ENCODE measurements around the gene PWP1. TPM values are rescaled to one million over a fixed set of nuclear protein-coding genes. Genes with fewer than 3 reads are reported as not detected.
"Not testable (repeated sequence)": the region's sequence is repeated elsewhere in the genome, so short reads cannot be mapped to it uniquely, and the experiment has no call there.

The PWP1 gene
- total RNA-seq, 1 experiment from 2014 or later: 50.2 TPM

DNA sequence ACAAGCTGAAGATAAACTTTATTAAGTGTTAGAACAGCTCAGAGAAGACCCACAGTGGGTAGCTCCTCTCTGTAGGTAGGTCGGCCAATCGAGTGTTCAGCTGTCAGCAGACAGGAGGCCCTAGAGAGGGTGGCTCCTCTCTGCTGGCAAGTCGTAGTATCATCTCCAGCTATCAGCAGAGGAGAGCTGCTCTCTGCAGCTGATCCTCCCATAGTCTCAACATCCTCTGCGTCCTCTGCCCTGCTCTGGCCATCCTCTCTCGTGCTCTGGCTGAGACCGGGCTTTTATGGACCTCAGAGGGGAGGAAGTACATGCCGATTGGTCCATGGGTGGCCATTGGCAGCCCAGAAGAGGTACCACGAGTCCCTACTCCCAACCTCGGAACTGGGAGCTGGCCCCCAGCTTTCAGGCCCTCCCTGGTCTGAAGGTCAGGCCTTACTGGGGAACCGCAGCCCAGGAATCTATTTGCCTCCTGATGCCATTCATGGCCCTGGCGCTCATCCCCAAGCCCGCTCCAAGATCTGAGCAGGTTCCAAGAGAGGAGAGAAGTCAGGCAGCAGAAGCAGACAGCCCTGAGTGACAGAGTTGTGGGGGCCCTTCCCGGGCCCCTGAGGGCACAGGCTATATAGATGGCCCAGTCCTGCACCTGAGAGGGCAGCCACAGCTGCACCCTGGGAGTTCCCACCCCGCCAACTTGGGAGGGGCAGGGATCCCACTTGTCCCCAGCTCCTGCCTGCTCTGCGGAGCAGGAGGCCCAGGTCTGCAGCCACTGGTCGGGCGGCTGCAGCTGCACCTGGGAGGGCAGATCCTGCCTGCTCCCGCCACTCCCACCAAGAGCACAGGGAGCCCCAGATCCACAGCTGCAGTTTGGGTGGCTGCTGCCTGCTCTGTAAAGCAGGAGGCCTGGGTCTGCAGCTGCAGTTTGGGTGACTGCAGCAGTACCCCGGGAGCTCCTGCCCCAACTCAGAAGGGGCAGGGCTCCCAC is 3.5 kb upstream of the PWP1 start:
- Histone ChIP-seq H3K4me3 (no peak overlapping the region), H3K36me3 (no peaks in the 10 kb centered on the region), H3K27me3 (0 out of 2 replicates have a peak, but pooled peaks cover 7% of the 10 kb centered on the region), H3K9me3 (replicated peaks) (no peaks in the 10 kb centered on the region), H3K4me1 (peaks cover 12% of the 10 kb centered on the region), H3K27ac (no peak overlapping the region)
- no peak for DNase-seq

DNA sequence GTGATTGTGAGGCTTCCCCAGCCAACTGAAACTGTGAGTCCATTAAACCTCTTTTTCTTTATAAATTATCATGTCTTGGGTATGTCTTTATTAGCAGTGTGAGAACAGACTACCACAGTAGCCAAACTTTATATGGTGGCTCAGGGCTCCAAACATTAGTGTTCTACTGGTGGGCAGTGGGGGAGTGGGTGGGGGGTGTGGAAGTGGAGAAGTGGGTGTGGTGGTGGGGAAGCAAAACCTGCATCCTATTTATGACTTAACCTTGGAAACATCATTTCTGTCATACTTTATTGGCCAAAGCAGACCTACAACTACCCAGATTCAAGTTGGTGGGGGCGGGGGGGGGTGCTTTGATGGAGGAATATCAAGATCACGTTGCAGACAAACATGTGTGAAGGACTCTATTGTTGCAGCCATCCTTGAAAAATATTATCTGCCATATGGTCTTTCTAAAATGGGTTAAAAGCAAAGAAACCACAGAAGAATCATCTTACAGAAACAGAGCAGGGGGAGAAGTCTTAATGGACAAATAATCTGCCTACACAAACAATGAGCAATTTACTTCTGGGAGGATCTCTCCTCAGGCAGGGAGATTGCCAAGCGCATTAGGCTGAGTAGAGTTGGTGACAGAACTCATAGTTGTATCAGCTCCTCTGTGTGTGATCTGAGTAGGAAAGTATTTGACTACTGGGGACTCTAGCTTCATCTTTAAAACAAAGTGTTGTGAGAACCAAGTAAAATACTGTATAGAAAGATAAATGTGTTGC is 1.4 kb upstream of the PWP1 start:
- peaks cover 11% of the 10 kb centered on the region for H3K36me3 ChIP-seq
- H3K27ac ChIP-seq: peak overlapping the region; percentile 84; the same call in 1 of the 2 replicates
- H3K4me1 ChIP-seq: peaks cover 12% of the 10 kb centered on the region
- no peaks in the 10 kb centered on the region for H3K9me3 ChIP-seq (replicated peaks)
- DNase-seq: peak in 1 of 2 experiments; percentile 58
- no peaks in the 10 kb centered on the region for H3K27me3 ChIP-seq
- peak overlapping the region; percentile 80 for H3K4me3 ChIP-seq

DNA sequence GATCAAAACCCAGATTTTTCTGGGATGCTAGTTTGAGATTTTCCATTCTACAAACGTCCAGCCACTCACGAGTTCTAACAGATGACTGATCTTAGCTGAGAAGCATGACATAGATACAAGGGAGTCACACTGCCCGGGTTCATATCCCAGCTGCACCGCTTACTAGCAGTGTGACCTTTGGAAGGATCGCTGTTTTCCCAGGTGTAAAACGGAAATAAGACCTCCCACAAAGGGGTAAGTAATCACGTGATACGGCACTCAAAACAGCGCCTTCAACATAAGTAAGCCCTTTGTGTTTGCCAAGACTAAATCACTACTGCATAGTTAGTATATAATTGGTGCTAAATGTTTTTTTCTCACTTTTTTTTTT is 624 bp upstream of the PWP1 start:
- Histone ChIP-seq H3K27ac (peak overlapping the region; percentile 84), H3K4me1 (peaks cover 12% of the 10 kb centered on the region), H3K36me3 (peaks cover 16% of the 10 kb centered on the region), H3K27me3 (no peaks in the 10 kb centered on the region), H3K4me3 (peak overlapping the region; percentile 80), H3K9me3 (replicated peaks) (no peaks in the 10 kb centered on the region)
- DNase-seq: peak; percentile 27 to 60

DNA sequence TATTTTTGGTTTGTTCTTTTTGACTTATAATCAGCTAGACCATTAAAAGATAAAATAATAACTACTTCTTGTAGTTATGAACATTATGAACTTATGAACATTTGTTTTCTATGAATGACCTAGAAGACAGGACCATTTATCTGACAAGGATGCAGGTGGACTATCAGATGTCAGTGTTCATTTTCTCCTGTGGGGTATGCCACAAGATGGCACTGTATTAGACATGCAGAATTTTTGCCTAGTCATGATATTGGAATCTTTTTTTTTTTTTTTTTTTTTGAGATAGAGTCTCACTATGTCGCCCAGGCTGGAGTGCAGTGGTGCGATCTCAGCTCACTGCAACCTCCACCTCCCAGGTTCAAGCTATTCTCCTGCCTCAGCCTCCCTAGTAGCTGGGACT is 10.2 kb downstream of the PWP1 start:
- peaks cover 86% of the 10 kb centered on the region for H3K36me3 ChIP-seq
- not testable (repeated sequence) for H3K9me3 ChIP-seq (replicated peaks); H3K4me3 ChIP-seq; H3K27ac ChIP-seq; H3K4me1 ChIP-seq; H3K27me3 ChIP-seq; DNase-seq

DNA sequence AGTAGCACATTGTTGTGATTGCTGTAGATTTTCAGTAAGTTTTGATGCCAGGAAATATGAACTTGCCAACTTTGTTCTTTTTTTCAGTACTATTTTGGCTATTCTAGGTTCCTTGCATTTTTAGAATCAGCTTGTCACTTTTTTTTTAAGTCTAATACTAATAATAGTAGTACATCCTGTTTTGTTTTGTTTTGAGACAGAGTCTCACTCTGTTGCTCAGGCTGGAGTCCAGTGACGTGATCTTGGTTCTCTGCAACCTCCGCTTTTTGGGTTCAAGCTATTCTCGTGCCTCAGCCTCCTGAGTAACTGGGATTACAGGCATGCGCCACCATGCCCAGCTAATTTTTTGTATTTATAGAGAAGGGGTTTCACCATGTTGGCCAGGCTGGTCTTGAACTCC is 16.5 kb downstream of the PWP1 start:
- Histone ChIP-seq H3K9me3 (replicated peaks) (0 out of 2 replicates have a peak, but pooled peaks cover 3% of the 10 kb centered on the region), H3K27ac (no peak overlapping the region), H3K4me1 (no peaks in the 10 kb centered on the region), H3K36me3 (peaks cover 83% of the 10 kb centered on the region), H3K4me3 (no peak overlapping the region), H3K27me3 (no peaks in the 10 kb centered on the region)
- DNase-seq: no peak

DNA sequence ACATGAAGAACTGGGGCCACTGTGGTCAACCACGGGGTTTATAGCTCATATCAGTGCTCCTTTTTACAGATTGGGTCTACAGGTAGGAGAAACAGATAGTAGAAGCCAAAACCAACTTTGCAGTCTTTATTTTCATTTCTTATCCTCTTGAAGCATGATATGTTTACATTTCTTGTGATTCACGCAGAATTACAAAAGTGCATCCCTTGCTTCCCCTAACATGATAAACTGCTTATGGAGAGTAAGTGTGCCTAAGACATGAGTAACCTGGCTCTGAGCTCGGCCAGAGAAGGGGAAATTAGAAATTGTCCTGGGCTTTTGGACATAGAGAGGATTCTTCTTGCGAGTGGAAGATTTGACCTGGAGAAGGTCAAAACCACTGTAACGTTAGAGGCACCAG is 18.4 kb downstream of the PWP1 start:
- Histone ChIP-seq H3K27me3 (no peaks in the 10 kb centered on the region), H3K36me3 (peaks cover 76% of the 10 kb centered on the region), H3K9me3 (replicated peaks) (0 out of 2 replicates have a peak, but pooled peaks cover 3% of the 10 kb centered on the region), H3K4me1 (no peaks in the 10 kb centered on the region), H3K27ac (no peak overlapping the region), H3K4me3 (no peak overlapping the region)
- DNase-seq: no peak

DNA sequence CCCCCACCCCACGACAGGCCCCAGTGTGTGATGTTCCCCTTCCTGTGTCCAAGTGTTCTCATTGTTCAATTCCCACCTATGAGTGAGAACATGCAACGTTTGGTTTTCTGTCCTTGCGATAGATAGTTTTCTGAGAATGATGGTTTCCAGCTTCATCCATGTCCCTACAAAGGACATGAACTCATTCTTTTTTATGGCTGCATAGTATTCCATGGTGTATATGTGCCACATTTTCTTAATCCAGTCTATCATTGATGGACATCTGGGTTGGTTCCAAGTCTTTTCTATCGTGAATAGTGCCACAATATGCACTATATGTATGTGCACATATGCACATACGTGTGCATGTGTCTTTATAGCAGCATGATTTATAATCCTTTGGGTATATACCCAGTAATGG is 19.9 kb downstream of the PWP1 start:
- not testable (repeated sequence) for H3K27me3 ChIP-seq; H3K27ac ChIP-seq; H3K4me3 ChIP-seq; H3K9me3 ChIP-seq (replicated peaks); H3K4me1 ChIP-seq; DNase-seq
- H3K36me3 ChIP-seq: peaks cover 75% of the 10 kb centered on the region

DNA sequence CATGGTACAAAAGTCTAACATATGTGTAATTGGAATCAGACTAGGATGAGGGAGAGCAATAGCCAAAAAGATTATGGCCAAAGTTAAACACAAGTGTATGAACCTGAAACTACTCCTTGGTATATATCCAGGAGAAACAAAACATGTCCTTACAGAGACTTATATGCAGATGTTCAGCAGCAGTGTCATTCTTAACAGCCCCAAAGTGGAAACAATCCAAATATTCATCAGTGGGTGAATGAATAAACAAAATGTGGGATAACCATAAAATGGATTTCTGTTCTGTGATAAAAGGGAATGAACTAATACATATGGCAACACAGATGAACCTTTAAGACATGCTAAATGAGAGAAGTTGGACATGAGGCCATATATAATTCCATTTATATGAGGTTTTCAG is 30.2 kb downstream of the PWP1 start:
- H3K27ac ChIP-seq: no peak overlapping the region
- peaks cover 46% of the 10 kb centered on the region for H3K36me3 ChIP-seq
- H3K27me3 ChIP-seq: no peaks in the 10 kb centered on the region
- DNase-seq: no peak
- H3K4me1 ChIP-seq: no peaks in the 10 kb centered on the region
- H3K4me3 ChIP-seq: no peak overlapping the region
- H3K9me3 ChIP-seq (replicated peaks): no peaks in the 10 kb centered on the region

DNA sequence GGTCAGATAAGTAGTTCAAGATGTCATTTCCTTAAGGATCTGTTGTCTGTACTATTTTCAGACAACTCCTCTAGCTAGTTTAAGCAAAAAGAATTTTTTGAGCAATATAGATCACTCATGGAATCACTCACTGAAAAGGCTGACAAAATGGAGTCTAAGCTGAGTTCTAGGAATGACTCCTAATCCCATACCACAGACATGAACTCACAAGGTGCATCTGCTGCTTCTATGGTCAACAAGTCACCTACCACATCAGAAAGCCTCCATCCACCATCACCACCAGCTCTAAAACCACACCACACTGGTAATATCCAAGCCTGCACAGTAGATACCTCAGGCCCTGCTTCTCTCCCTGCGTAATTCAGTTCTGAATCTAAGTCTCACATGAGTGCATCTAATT is 33.0 kb downstream of the PWP1 start:
- no peak for DNase-seq

DNA sequence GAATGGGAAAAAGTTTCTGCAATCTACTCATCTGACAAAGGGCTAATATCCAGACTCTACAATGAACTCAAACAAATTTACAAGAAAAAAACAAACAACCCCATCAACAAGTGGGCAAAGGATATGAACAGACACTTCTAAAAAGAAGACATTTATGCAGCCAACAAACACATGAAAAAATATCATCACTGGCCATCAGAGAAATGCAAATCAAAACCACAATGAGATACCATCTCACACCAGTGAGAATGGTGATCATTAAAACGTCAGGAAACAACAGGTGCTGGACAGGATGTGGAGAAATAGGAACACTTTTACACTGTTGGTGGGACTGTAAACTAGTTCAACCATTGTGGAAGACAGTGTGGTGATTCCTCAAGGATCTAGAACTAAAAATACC is 41.7 kb downstream of the PWP1 start:
- H3K4me1 ChIP-seq; H3K4me3 ChIP-seq; H3K36me3 ChIP-seq; H3K27ac ChIP-seq; H3K9me3 ChIP-seq (replicated peaks); H3K27me3 ChIP-seq: not testable (repeated sequence)
- peak in 1 of 2 experiments; percentile 6 for DNase-seq

More for the DNA sequence above, 33.0 kb downstream of the PWP1 start:
- Histone ChIP-seq H3K27ac (no peak overlapping the region), H3K9me3 (replicated peaks) (no peaks in the 10 kb centered on the region), H3K36me3 (peaks cover 25% of the 10 kb centered on the region), H3K27me3 (no peaks in the 10 kb centered on the region), H3K4me1 (no peaks in the 10 kb centered on the region), H3K4me3 (no peak overlapping the region)

DNA sequence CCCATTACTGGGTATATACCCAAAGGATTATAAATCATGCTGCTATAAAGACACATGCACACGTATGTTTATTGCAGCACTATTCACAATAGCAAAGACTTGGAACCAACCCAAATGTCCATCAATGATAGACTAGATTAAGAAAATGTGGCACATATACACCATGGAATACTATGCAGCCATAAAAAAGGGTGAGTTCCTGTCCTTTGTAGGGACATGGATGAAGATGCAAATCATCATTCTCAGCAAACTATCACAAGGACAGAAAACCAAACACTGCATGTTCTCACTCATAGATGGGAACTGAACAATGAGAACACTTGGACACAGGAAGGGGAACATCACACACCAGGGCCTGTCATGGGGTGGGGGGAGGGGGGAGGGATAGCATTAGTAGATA is 42.1 kb downstream of the PWP1 start:
- H3K9me3 ChIP-seq (replicated peaks); H3K36me3 ChIP-seq; DNase-seq: not testable (repeated sequence)

DNA sequence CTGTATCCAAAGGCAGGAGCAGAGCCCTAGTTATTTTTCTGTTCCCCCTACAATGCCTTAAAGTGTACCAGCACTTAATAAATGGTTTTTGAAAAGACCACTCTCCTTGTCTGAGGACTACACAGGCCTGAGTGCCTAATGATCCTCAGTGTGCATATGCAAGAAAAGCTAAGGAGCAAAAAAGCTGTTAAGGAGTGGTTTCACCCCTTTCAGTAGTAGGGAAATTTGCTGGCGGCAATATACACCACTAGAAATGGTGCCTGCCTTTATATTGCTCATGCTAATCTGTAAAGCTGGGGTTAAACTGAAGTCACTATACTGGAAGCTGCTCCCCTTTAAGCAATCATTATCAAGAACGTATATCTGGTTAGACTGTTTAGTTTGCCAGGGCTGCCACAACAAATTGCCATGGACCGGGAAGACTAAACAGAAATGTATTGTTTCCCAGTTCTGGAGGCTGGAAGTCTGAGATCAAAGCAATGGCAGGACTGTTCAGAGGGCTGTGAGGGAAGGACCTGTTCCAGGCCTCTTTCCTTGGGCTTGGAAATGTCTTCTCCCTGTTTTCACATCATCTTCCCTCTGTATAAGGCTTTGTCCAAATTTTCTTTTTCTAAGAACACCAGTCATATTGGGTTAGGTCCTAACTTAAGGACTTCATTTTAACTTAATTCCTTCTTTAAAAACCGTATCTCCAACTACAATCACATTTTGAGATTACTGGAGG is 45.2 kb downstream of the PWP1 start:
- Histone ChIP-seq H3K9me3 (replicated peaks) (no peaks in the 10 kb centered on the region), H3K27ac (no peak overlapping the region), H3K4me3 (no peak overlapping the region), H3K36me3 (peaks cover 15% of the 10 kb centered on the region), H3K4me1 (0 out of 2 replicates have a peak, but pooled peaks cover 3% of the 10 kb centered on the region), H3K27me3 (no peaks in the 10 kb centered on the region)
- no peak for DNase-seq

More for the DNA sequence above, 42.1 kb downstream of the PWP1 start:
- not testable (repeated sequence) for H3K4me1 ChIP-seq, H3K27me3 ChIP-seq, H3K27ac ChIP-seq, H3K4me3 ChIP-seq

DNA sequence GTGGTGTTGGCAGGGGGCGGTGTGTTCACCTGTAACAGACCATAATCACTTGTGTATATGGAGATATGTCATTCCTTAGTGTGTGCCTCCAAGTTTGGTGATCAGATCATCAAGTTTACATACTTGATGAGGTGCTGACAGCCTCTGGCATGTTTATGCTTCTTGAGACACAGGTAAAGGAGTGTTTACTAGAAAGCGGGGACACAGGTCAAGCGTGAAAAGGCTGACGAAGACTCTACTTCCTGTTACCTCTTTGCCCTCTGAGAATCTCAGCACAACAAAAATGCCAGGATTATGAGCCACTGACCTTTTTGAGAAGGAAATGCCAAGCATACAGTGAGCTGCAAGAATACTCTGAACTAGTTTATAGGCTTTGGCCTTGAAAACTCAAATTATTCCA is 45.8 kb downstream of the PWP1 start:
- H3K27ac ChIP-seq: no peak overlapping the region
- peaks cover 20% of the 10 kb centered on the region for H3K36me3 ChIP-seq

DNA sequence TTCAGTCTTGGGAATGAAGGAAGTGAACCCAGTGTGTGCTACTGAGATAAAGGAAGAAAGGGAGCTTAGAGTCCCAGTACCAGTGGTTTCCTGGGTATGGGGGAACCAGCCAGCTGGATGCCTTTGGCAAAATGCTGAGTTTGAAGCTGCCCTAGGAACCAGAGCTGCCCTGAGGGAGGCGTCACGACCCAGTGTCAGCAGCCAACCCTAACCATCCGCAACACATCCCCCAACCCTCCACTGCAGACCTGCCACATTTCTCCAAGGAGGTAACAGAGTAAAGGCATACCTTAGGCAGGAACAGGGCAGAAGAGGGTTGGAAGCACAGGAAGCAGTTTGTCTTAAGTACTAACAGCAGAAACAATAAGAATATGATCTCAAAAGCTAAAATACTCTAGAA is 46.8 kb downstream of the PWP1 start:
- no peak overlapping the region for H3K4me3 ChIP-seq

More for the DNA sequence above, 45.8 kb downstream of the PWP1 start:
- Histone ChIP-seq H3K9me3 (replicated peaks) (no peaks in the 10 kb centered on the region), H3K4me3 (no peak overlapping the region), H3K4me1 (0 out of 2 replicates have a peak, but pooled peaks cover 3% of the 10 kb centered on the region), H3K27me3 (no peaks in the 10 kb centered on the region)
- DNase-seq: no peak

More for the DNA sequence above, 46.8 kb downstream of the PWP1 start:
- Histone ChIP-seq H3K9me3 (replicated peaks) (no peaks in the 10 kb centered on the region), H3K27ac (no peak overlapping the region), H3K36me3 (peaks cover 30% of the 10 kb centered on the region), H3K27me3 (no peaks in the 10 kb centered on the region), H3K4me1 (peaks cover 3% of the 10 kb centered on the region; the same call in 1 of the 2 replicates)
- no peak for DNase-seq

All from SJCRH30 (cell line).